Osteoblast (primary cell): ENCODE measurements around the gene IPO9. TPM values are rescaled to one million over a fixed set of nuclear protein-coding genes. Genes with fewer than 3 reads are reported as not detected.

ENCODE experiments used
- DNase-seq: peaks from one replicate; pipeline ENCODE4 v3.0.0; 2011; ENCODE audit warnings: low spot score, mixed read lengths; ENCODE audit not compliant: insufficient read length; ENCODE audit errors: missing footprints
- H2AFZ ChIP-seq: 2 replicates; pipeline ENCODE4 v1.6.0; 2011; ENCODE audit warnings: mild to moderate bottlenecking, low read length
- H3K27ac ChIP-seq: 2 replicates; pipeline ENCODE4 v1.5.1; 2011; ENCODE audit warnings: mild to moderate bottlenecking, low read depth, low read length, moderate library complexity
- H3K27me3 ChIP-seq: 2 replicates; pipeline ENCODE4 v1.6.0; 2012; ENCODE audit warnings: mild to moderate bottlenecking, control low read depth, inconsistent platforms, low read length, moderate library complexity; ENCODE audit not compliant: insufficient read depth
- H3K36me3 ChIP-seq: 2 replicates; pipeline ENCODE4 v1.5.1; 2011; ENCODE audit warnings: mild to moderate bottlenecking, low read length, control low read depth, moderate library complexity; ENCODE audit not compliant: insufficient read depth
- H3K4me1 ChIP-seq: 2 replicates; pipeline ENCODE4 v1.5.1; 2011; ENCODE audit warnings: mild to moderate bottlenecking, low read length, control low read depth, moderate library complexity; ENCODE audit not compliant: insufficient read depth
- H3K4me2 ChIP-seq: 2 replicates; pipeline ENCODE4 v1.6.0; 2011; ENCODE audit warnings: mild to moderate bottlenecking, low read length; ENCODE audit not compliant: insufficient read depth
- H3K4me3 ChIP-seq: fragments of 200-600 bp; sonication (generic); 3 replicates; pipeline ENCODE4 v1.5.1; 2012; ENCODE audit warnings: mild to moderate bottlenecking, low read length, inconsistent platforms; ENCODE audit not compliant: insufficient read depth
- H3K79me2 ChIP-seq: 2 replicates; pipeline ENCODE4 v1.6.0; 2012; ENCODE audit warnings: mild to moderate bottlenecking, low read length, control low read depth, inconsistent platforms; ENCODE audit not compliant: insufficient read depth
- H3K9me3 ChIP-seq: 2 replicates; pipeline ENCODE4 v1.5.1; 2011; ENCODE audit warnings: low read depth, low read length, control low read depth
- H4K20me1 ChIP-seq: 2 replicates; pipeline ENCODE4 v1.6.0; 2012; ENCODE audit warnings: mild to moderate bottlenecking, low read length, control low read depth; ENCODE audit not compliant: insufficient read depth
- CTCF ChIP-seq: IDR thresholded peaks from 2 replicates; pipeline ENCODE4 v1.5.1; 2011; ENCODE audit warnings: mild to moderate bottlenecking, low read depth, low read length, moderate library complexity; ENCODE audit errors: extremely low read depth
- total RNA-seq: library from RNA; depleted of rRNA; stranded (reverse); fragments of >200 nt; gene quantifications from 2 replicates; pipeline ENCODE4 v1.2.3, GENCODE V29; 2012

Gene IPO9
- total RNA-seq, 1 donor = 26.1 TPM

GRCh38 chr1:201916649-201917249, 87.8 kb downstream of the IPO9 start:
- Histone ChIP-seq H3K79me2 (peaks cover 5% of the 10 kb centered on the region), H3K36me3 (peaks cover 5% of the 10 kb centered on the region), H4K20me1 (no peaks in the 10 kb centered on the region), H3K9me3 (no peaks in the 10 kb centered on the region), H3K4me1 (peaks cover 46% of the 10 kb centered on the region), H3K27ac (peak overlapping the region; percentile 88), H2AFZ (peak overlapping the region; percentile 7), H3K27me3 (no peaks in the 10 kb centered on the region), H3K4me3 (peak overlapping the region; percentile 5), H3K4me2 (peak overlapping the region; percentile 63)
- DNase-seq = peak; percentile 93
- no peak for TF ChIP-seq CTCF

- Histone ChIP-seq H3K79me2 (peaks cover 5% of the 10 kb centered on the region), H3K4me2 (peak overlapping the region; percentile 63), H3K27ac (peak overlapping the region; percentile 88), H3K36me3 (peaks cover 5% of the 10 kb centered on the region), H4K20me1 (no peaks in the 10 kb centered on the region), H3K9me3 (no peaks in the 10 kb centered on the region), H3K4me3 (no peak overlapping the region), H3K4me1 (peaks cover 46% of the 10 kb centered on the region), H3K27me3 (no peaks in the 10 kb centered on the region), H2AFZ (peak overlapping the region; percentile 7)
- peak; percentile 96 for DNase-seq
- TF ChIP-seq CTCF = no peak
These were observed 88.5 kb downstream of the IPO9 start for GRCh38 chr1:201917362-201918033.

- H4K20me1 ChIP-seq = no peaks in the 10 kb centered on the region
- peaks cover 5% of the 10 kb centered on the region for H3K36me3 ChIP-seq
- no peak for DNase-seq
- H3K9me3 ChIP-seq = no peaks in the 10 kb centered on the region
- H2AFZ ChIP-seq = no peak overlapping the region
- H3K4me1 ChIP-seq = peaks cover 42% of the 10 kb centered on the region
- no peaks in the 10 kb centered on the region for H3K27me3 ChIP-seq
- peak overlapping the region; percentile 63 for H3K4me2 ChIP-seq
- H3K27ac ChIP-seq = peak overlapping the region; percentile 88
- peaks cover 5% of the 10 kb centered on the region for H3K79me2 ChIP-seq
- no peak overlapping the region for H3K4me3 ChIP-seq
- TF ChIP-seq CTCF = no peak
These were observed 89.4 kb downstream of the IPO9 start for GRCh38 chr1:201918343-201918742.

- DNase-seq = no peak
- no peak overlapping the region for H3K4me2 ChIP-seq
- peaks cover 5% of the 10 kb centered on the region for H3K36me3 ChIP-seq
- H2AFZ ChIP-seq = no peak overlapping the region
- TF ChIP-seq CTCF = no peak
- H3K4me1 ChIP-seq = peaks cover 16% of the 10 kb centered on the region
- no peak overlapping the region for H3K27ac ChIP-seq
- no peaks in the 10 kb centered on the region for H3K9me3 ChIP-seq
- no peak overlapping the region for H3K4me3 ChIP-seq
- H3K27me3 ChIP-seq = no peaks in the 10 kb centered on the region
- no peaks in the 10 kb centered on the region for H4K20me1 ChIP-seq
- H3K79me2 ChIP-seq = no peaks in the 10 kb centered on the region
These were observed 93.1 kb downstream of the IPO9 start for GRCh38 chr1:201921952-201922558.
